ENCODE results near the gene LACTB.

Gene LACTB

DNA sequence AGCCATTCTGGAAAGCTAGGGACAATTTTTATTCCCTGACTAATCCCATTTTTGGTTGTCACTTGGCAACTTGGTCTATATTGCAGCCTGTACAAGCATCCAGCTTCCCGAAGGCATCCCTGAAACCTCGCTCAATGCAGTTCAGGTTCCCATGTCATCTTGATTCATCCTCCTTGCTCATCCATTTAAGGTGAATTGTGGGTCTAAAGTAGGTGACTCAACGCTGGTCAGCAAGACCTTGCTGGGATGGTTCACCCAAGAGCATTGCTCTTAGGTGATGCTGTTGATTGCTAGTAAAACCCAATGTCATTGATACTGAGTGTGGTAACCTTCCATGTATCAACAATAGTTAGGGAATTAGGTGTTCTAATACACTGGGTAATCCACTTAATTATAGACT, 54.6 kb downstream of the LACTB start:
- DNase-seq (ENCODE audit: low spot score), result no peak

DNA sequence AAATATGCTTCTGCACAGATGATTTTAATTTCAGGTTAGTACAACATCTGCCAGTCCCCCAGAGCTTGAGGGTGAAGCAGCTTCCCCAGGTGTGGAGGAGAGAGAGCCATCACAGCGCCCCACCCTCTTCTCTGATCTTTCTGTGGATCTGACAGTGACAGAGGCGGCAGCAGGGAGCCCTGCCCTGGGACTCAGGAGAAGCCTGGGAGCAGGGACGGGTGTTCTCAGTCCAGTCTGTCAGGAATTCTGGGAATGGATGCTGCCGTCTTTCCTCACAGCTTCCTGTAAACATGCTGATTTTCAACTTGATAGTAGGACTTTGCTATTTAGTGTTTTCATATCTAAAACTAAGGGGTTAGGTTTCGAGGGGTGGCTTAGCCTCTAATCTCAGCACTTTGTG, 56.4 kb downstream of the LACTB start:
- DNase-seq (ENCODE audit: low spot score), result no peak

DNA sequence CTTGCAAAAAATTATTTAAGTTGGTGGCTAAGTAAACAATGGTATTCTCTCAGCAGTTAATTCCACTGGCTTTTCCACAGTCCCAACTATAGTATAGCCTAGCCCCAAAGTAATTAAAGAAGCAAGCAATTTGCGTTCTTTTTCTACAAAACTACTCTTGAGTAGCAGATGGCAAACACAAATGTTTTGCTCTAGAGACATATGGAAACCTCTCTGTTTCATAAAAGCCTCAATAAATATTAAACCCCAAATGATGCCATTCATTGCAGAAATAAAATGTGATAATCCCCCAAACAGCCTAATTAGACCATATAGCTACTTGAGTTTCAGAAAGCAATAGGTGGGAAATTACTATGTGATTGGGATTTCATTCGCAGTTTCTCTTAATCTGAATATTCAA, 59.1 kb downstream of the LACTB start:
- no peak for DNase-seq (ENCODE audit: low spot score)

DNA sequence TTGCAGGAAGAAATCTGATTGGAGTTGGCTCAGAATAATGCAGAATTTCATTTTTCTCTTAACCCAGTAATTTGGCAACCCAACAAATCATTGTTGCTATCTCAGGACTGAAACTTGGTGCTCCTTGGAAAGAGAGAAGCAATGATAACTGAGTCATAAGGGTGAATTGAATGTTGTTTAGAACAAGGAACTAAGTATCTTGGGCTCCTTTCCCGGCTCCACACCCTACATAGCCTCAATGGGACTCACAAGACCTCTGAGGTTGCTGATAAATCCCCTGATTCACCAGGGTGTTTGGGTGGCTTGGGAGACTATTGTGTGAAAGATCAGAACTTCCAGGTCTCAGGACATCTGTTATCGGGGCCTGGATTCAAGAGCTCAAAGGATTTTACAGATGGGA, 60.0 kb downstream of the LACTB start:
- DNase-seq (ENCODE audit: low spot score), result no peak

DNA sequence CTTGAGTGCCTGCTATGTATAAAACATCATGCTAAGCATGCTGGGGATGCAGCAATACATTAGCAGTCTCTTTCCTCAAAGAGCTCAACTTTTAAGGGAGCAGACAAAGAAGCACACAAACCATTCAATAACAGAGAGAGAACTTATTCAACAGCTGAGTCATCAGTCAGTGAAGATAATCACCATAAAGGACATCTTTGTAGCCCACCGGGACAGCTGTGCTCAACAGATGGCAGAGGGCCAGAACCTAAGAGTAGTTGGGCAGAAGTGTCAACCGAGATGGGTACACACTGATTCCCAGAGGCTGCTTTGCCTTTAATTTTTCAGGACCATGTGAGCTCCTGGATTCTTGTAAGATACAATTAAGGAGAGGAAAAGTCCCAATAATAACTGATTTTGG, 63.5 kb downstream of the LACTB start:
- no peak for DNase-seq (ENCODE audit: low spot score)

DNA sequence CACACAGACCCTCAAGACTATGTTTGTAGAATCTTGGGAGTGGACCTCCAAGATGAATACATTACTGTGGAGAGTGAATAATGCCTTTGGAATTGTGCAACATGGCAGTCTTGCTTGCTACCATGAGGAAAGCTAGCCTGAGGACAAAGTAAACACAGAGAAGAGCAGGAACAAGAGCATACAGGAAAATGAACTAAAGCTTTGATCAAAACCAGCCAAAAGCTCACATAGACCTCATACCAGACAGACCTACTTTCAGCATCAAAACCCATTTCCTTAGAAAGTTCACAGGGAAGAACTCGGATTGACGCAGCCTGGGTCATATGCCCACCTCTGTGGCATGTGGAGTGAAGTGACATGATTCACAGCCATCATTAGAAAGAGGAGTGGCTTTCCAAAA, 64.4 kb downstream of the LACTB start:
- peak; percentile 57 for DNase-seq (ENCODE audit: low spot score)

DNA sequence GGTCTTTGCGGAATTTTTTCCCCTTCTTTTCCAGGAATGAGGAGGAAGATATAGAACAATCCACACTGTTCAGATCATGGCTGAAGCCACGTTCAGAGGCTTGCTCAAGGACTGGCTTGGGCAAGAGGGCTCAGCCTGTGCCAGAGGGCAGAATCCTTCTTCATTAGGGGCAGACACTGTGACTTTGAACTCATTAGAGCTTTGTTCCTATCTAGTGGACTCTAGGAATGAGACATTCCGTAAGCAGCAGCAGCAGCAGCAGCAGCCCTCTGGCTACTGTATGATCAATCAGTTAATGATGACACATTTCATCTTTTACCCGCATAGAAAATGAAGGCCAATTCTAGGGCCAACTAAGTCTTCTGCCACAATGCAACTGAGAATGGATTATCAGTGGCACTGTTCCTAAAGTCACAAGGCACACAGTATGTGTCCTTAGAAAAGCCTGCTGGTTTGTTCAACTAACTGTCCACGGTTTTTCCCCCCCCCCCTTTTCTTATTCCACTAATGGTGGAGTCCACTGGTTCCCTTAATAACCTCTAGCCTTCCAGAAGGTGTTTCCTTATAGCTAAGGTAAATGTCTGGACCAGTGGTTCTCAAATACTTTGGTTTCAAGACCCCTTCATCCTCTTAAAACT, 66.0 kb downstream of the LACTB start:
- DNase-seq (ENCODE audit: low spot score), result no peak

DNA sequence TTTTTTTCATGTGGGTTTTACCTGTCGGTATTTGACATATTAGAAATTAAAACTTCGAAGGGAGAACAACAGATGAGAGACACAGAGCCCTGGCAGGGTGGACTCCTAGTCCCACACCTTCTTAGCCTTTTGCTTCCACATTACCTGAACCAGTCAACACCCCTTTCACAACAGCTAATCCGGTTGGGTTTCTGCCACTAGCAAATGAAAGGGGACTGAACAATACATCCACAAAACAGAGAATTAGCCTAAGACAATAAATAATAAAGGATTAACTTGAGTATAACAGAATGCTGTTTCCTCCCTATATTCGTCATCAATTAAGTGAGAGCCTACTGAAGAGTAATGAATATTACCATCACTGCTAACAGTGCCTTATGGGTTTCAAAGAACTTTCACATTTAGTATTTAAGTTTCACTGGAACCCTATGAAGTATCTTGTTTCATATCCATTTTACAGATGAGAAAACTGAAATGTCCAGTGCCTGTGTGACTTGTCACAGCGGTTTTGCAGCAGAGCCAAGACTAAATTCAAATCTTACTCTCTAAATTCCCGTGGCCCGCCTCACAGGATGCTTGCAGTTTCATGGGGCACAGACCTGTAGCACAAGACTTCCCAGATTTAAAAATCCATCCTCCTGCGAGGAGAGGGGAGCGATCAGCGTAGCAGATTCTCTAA, 66.7 kb downstream of the LACTB start:
- DNase-seq (ENCODE audit: low spot score), result no peak

DNA sequence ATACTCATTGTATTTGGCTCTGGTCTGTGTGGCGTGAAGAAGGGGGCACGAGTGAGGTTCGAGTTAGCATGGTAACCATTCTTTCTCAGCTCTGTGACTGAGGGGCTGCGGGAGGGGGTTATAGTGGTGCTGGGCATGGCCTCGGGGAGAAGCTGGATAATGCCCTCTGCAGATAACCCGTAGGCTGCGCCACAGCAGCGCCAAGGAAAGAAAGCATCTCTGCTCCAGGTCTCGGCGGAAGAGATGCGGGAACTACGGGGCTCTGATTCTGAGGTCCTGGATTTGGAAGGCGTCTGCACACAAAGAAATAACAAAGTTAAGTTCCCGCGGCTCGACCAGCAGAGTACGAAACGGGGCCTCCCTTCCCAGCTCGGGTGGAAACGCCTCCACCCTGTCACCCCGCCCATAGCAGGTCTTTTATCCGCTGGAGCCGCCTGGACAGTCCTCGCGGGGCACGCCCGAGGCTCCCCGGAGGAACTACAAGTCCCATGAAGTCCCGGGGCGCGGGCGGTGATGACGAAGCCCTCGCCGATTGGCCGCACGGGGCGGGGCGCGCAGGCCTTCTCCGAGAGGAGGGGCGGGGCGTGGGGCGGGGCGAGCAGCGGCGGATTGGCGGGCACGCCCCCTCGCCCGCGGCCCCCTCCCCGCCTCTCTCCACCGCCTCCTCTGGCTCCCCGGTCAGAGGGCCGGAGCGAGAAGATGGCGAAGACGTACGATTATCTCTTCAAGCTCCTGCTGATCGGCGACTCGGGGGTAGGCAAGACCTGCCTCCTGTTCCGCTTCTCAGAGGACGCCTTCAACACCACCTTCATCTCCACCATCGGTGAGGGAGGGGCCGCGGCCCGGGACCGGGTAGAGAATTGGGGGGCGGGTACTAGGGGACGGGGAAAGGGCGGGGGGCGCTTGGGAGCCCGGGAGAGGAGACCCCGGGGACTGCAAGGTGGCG, 67.5 kb downstream of the LACTB start, which contains the start of gene RAB8B:
RAB8B (plus strand) TSS at position 681 of the 946 bp plus-strand sequence; CDS start at position 700, 19 bp downstream.
- peak; percentile 97 for DNase-seq (ENCODE audit: low spot score)

DNA sequence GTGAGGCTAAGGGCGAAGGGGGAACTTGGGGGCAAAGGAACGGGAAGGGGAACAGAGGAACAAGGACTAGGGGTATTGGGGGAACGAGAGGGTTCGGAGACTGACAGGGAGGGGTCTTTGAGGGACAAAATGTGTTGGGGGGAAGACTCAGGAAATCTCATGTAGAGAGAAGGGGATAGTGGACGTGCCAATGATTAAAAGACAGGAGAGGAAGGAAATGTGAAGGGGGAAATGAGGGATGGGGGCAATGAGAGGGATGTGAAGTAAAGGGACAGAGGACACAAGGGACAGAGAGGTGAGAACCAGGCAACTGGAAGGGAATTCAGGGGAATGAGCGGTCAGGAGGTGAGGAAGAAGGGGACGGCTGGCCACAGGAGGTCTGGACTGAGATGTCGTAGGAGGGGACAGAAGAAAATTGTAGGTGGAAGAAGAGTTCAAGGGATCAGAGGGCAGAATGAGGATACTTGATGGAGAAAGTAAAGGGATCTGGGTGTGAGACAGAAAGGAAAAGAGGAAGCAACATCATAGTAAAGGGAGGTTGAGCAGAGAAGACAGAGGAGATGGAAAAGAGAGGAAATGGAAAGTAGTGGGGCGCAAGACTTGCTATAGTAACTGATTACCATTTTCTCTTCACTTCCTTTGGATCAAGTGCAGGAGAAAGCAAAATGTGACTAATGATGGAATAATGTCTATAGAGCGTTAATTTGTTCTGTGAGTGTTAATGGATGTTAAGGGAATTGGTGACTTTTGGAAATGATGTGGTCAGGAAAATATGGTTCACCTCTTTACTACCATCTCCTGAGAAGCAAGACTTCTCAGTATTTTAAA, 68.5 kb downstream of the LACTB start:
- no peak for DNase-seq (ENCODE audit: low spot score)

DNA sequence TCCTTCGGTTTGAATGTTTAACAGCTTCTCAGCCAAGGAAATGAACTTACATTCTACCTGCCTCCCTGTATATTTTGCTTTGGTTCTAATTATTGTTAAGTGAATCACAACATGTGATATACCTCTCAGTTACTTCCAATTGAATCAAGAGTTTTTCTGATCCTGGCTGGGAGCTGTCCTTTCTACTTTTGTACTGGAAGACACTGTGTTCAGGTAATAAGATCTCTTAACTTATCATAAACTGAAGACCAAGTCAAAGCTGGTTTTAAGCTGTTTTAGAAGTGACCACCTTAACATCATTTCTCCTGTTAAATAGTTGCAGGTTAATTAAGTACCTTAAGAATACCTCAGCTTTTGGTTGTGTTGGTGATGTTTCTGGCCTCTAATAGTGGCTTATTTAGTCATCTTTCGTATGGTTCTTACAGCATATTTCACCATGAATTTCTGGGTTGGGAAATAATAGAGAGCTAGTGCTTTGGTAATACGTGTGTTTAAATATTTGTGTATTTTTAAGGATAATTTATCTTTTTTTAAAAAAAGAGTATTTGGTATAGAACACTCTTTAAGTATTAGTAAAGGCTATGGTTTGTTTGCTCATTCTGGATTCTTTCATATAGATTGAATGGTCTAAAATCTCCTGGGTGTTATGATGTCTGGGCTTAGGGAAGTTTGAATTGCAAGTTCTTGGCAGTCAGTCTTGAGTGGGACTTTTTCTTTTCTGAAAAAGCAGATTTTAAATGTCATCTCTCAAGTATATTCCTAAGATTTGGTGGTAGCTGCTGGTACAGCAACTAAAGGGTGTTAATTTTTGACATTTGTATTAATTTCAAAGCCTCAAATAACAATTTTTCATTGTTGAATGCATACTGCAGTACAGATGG, 69.3 kb downstream of the LACTB start:
- DNase-seq (ENCODE audit: low spot score), result no peak

All from AG08395 (cell line).